Smooth muscle cell of the brain vasculature (primary cell): ENCODE results near the gene ZGPAT.
"Not testable (repeated sequence)": the region's sequence is repeated elsewhere in the genome, so short reads cannot be mapped to it uniquely, and the experiment has no call there.

Experiments used
- DNase-seq: peaks from one replicate; pipeline ENCODE4 v3.0.0-alpha.2; 2012; ENCODE audit warnings: low read depth, low spot score

The ZGPAT gene

DNA sequence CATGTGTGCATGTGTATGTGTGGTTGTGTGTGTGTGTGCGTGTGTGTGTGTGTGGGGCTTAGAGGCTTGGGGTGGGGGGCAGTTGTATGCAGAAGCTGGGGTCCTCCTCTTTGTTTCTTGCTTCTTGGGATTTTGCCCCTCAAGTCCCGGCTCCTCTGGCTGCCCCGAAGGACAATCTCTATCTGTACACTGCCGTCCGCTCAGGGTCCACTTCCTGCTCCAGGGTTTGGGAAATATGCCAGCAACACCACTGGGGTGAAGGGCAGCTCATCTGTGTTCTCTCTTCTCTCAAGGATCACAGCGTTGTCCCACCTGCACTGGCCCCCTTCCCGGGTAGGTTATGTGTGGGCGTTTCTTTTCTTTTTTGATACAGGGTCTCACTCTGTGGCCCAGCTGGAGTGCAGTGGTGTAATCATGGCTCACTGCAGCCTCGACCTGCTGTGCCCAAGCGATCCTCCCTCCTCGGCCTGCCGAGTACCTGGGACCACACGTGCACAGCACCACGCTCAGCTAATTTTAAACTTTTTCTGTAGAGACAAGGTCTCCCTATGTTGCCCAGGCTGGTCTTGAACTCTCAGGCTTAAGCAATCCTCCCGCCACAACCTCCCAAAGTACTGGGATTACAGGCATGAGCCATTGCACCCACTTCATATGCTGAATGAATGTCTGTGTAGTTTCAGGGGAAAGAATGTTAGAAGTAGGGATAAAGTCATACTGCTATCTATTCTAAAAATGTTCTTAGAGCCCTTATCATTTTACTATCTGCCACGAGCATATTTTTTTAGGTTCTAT lies 57.4 kb downstream of the ZGPAT start:
- no peak for DNase-seq

DNA sequence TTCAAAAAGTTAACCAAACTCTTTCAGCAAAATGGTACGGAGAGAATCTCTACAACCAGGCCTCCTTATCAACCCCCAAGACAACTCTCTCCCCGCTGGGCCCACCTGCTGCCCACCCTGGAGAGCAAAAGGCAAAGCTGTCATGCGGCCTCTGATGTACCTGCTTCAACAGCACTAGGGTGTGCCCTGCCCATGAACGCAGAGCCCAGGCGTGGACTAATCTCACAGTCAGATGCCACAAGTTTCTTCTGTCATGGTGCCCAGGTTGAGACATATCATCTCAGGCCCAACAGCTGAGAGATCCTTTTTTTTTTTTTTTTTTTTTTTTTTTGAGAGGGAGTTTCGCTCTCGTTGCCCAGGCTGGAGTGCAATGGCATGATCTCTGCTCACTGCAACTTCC lies 58.1 kb downstream of the ZGPAT start:
- DNase-seq: no peak

DNA sequence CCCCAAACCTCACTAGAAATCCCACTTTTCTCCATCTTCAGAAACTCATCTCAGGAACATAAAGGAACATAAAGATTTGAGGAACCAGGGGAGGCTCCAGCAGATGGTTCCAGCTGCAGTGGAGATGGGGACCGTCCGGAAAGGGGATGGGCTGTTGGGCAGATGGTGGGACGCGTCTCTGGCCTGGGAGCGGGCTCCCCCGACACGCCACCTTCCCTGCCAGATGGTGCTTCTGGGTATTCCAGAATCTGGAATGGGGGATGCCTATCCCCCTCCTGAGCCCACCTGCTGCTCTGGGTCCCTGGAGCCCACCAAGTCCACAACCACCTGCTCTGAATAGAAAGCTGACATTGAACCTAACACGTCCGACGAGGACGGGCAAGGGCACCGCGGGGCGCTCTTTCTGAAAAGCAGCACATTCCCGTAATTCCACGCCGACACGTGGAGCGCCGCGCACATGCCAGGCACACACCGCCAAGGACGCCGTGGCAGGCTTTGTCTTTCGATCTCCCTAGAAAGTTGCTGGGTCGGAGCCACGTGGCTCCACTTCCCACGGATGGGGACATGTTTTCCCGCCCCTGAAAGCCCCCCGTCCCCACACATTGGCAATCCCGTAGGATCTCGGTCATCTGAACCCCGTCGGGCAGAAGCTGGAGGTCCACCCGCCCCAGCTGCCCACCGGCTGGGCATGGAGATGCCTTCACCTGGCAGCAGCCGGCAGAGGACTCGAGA lies 59.0 kb downstream of the ZGPAT start:
- no peak for DNase-seq

DNA sequence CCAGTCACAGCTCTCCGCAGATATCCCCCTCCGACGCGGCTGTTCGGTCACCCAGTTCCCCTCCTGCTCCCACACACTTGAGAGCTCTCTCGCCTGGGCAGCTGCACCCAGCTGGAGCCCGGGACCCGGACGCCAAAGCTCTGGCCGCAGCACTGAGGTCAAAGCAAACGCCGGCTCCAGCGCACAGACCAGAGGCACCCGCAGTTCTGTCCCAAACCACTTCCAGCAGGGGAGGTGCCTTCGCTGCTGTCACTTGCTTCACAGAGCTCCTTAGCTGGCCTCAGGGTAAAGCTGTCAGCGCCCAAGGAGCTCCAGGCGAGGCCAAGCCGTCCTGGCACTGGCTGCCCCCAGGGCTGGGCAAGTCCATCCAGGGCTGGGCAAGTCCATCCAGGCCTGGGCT lies 59.6 kb downstream of the ZGPAT start:
- DNase-seq: no peak

DNA sequence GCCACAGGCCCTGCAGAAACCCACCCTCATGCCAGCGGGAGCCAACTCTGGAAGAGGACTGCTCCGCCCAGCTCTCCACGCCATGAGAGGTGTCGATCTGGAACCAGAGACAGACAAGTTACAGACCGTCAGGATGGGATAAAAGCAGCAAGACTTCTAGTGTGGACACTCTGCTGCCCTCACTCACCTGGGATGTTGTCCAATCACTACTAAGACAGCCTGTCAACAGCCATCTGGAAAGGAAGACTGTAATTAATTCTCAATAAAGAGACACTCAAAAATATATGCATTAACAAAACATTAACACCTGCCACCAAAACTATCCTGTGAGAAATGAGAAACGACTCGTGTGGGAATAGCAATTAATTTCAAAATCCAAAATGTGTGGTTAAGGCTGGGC lies 60.0 kb downstream of the ZGPAT start:
- DNase-seq: no peak

DNA sequence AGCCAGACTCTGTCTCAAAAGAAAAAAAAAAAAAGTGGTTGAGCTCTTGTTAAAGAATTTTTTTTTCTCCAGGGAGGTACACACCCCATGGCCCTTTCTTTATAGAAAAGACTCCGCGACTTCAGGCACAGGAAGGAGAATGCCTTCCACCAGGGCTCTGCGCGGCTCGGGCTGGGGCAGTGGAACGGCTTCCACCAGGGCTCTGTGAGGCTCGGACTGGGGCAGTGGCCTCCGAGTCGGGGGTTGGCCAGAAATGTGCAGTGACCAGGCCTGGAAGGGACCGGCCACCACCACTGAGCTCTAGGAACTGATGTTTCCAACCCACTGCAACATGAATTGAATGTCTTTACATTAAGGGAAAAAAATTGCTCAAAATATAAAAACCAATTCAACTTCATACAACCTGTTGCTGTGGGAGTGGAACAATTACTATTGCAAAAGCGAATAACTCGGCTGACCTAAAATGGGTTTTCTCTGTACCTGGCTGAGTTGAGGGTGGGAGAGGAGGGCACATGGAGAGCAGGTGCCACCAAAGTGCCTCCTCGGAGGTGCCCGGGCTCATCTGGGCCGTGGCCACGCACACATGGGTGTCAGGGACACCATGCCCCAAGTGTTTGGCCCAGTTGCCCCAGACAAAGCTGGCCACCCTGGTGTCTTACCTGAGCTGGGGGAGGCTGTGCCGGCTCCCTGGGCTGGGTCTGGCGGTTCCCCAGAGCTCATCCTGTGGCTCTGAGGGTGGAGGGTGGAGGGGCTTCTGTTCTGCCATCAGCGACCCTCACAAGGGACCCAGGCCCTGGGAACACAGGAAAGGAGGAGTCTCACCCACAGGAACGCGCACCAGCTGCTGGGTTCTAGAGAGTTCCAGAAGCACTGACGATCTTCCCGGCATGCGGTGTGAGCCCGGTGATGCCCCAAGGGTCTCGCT lies 61.0 kb downstream of the ZGPAT start:
- DNase-seq: no peak

DNA sequence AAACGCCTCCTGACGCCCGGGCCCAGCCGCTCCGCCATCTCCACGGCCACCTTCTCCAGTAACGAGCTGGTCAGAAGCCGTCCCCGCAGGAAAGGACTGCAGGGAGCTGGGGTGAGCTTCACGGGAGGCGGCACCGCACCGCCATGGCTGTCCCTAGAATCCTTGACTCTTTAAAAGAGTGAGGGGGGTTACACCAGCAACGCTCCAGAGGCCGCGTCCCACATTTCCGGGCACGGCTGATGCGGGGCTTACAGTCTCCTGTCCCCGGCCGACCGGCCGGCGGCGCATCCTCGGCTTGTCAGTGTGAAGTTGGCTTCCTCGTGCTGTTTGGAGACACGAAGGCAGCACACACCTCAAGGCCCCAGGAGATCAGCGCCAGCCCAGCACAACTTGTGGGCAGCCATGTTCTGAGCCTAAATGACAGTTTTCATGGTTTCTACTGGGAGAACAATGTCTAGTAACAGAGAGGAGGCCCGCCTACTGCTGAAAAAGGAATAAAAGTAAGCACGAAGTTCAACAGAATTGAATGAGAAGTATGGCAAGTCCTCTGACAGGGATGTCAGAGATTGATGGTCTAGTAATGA lies 62.1 kb downstream of the ZGPAT start:
- DNase-seq: no peak

DNA sequence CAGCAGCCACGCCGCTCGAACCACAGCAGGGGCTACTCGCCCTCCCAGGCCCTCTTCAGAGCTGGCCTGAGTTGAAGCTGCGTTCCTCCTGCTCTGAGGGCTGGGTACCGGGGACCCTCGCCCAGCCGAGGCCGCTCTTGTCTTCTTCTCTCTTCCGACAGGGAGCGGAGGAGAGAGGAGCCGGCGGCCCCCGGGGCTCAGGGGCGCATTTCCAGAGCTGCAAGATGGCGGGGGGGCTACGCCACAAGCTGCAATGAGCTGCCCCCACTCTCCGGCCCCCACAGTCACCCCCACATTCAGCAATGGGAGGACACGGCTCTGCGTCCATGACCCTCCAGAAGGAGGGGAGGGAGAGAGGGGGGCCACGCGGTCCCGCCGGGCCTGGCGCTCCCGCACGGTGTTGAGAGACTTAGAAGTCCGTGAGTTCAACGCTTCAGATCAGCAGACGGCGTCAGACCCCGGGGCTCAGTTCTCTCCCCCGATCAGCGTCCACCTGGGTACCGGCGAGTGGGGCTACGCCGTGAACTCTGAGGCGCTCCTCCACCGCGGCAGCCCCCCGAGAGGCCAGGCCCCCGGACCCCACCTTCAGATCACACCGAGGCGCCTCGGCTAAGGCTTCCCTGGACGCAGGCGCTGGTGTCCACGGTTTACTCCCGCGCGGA lies 63.3 kb downstream of the ZGPAT start:
- DNase-seq: no peak

DNA sequence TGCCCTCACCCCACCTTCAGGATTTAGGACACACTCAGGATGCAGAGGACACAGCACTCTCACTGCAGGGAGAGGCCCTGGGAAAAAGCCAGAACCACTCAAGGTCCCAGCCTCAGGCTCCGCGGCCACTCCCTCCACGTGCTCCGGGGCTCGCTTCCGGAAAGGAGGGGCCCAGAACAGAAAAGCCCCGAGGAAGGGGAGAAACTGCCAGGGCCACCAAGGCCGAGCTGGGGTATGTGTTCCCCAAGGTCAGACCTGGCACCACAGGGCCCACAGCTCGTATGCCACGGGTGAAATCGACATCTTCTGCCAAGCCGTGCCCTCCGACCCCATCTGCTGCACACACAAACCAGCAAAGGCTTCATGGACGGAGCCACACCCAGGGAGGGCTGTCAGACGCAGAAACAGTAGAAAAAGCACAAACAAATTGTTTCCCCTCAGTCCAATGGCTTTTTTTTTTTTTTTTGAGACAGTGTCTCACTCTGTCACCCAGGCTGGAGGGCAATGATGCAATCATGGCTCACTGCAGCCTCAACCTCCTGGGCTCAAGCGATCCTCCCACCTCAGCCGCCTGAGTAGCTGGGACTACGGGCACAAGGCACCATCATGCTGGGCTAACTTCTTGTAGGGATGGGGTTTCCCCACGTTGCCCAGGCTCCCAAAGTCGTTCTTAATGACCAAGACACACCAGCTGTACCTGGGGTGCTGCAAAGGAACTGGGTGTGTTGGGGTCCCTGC lies 65.1 kb downstream of the ZGPAT start:
- DNase-seq: no peak

DNA sequence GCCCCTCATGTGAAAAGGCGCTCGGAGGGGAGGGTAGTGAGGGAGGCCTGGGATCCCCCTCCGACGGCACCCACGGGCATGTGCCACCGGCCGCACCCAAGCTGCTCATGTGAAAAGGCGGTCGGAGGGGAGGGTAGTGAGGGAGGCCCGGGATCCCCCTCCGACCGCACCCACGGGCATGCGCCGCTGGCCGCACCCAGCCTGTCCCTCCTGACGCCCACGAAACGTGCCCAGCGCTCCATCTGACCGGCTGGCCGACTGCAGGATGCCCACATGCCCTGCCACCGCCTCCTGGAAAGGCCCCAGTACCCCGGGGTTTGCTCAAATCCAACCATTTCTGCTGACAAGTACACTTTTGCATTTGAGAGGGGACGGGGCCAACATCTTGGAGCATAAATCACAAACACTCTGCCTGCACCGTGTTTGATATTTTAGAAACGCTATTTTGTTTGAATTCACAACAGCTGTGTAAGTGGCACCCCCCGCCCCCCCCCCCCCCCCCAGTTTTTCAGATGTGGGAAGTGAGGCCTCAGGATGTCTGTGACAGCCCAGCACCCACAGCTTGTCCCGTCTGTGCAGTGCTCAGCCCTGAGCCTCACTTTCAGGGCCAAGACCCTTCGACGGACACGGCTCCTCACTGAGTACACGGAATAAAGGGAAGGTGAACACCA lies 65.9 kb downstream of the ZGPAT start:
- DNase-seq: no peak

DNA sequence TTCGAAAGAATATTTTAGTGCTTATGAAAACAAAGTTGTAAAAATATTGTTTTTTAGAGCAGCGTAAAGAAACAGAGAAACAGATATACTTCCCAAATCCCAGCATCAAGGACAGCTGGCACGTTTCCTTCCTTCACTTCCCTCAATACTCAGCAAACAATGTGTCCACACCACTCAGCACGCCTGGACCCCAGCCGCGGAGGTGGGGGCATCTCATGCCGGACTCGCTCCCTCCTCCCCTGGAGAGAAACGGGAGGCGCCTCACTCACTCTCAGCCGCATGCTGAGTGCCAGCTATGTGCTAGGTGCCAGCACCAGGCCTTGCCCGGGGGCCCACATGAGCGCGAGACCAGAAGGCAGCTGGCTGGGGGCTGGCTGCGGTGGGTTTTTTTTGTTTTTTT lies 66.5 kb downstream of the ZGPAT start:
- no peak for DNase-seq

DNA sequence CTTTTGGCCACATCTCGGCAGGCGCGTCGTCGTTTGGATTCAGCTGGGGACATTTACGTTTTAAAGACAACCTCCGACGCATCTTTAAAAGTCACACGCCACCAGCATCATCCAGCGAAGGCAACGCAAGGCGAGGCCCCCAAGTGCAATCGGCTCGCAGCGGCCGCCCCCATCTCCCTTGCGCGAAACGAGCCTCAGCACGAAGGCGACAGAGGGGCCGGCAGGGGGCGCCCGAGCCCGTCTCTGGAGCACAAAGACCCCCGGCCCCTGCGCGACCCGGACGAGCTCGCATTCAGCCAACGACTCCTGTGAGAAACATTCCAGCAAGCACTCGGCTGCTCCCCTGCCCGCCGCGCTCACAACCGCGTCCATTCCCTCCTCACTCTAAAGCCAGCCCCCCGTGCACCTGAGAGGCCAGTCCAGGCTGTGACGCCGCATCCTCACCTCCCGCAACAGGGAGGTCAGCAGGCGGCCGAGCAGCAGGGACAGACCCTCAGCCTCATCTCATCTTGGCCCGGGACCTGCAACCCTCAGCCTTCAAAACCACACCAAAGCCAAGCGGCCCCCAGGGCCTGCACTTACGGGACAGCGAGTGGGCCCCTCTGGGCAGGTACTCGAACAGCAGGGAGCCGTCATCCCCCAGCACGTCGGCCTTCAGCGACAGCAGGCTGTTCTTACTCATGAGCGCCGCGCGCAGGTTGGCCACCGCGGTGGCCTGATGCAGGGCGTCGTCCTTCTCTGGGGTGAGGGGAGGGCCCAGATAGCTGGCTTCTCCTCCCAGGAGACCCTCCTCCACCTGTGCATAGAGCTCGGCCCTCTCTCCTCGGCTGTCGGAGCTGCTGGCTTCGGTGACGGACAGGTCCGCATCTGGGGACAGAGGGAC lies 67.5 kb downstream of the ZGPAT start:
- no peak for DNase-seq

DNA sequence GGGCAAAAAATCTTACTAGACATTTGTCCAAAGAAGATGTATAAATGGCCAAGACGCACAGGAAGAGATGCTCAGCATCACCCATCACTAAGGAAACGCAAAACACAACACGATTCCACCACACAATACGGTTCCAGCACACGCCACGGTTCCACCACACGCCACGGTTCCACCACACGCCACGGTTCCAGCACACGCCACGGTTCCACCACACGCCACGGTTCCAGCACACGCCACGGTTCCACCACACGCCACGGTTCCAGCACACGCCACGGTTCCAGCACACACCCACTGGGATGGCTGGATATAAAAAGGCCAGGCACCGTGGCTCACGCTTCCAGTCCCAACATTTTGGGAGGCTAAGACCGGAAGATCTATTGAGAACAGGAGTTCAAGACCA lies 69.0 kb downstream of the ZGPAT start:
- not testable (repeated sequence) for DNase-seq

DNA sequence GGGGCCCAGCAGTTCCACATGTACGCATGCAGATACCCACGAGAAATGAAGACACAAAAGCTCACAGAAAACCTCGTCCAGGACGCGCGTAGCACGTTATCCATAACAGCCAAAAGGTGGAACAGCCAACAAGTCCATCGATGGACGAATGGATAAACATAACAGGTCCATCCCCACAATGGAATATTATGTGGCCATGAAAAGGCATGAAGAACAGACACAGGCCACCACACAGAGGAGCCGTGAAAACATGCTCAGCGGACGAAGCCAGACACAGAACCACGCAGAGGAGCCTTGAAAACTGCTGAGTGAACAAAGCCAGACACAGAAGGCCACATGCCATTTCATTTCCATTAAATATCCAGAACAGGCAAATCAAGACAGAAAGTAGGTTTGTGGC lies 69.8 kb downstream of the ZGPAT start:
- DNase-seq: no peak

DNA sequence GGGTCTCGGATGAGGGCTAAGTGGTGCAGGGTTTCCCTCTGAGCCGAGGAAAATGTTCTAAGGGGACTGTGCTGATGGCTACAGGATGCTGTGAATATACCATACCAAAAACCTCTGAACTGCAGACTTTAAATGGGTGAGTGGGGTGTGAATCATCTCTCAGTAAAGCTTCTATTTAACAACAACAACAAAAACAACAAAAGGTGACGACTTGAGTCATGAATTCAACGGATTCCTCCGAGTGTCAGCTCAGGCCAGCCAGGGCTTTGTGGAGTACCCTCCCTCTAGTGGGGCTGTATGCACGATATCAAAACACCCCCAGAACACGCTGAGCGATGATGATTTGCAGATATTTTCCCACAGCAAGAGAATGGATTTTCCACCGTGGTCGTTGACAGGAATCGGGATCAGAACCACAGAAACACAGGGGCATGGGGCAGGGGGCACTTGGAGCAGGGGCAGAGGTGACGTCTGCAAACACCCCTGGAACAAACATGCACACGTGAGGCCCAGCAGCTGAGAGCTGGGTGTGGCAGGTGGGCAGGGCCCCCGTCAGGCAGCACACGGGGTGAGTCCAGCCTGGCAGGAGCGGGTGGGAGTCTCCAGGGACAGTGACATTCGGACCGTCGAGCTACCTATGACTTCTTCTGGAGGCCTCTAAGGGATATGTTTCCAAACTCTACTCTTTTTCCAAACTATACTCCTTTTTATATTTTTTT lies 70.4 kb downstream of the ZGPAT start:
- DNase-seq: no peak

DNA sequence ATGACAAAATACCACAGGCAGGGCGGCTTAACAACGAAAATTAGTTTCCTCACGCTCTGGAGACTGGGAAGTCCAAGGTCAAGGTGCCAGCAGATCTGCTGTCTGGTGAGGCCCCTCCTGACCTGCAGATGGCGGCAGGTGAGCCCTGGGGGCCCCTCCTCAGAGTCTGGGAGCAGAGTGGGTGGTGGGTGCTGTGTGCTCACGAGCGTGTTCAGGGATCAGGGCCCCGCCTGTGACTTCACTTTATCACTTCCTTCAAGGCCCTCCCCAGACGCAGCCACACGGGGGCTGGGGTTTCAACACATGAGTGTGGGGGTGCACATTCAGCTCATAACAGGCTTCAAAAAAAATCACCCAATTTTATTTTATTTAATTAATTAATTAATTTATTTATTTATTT lies 71.0 kb downstream of the ZGPAT start:
- DNase-seq: no peak

DNA sequence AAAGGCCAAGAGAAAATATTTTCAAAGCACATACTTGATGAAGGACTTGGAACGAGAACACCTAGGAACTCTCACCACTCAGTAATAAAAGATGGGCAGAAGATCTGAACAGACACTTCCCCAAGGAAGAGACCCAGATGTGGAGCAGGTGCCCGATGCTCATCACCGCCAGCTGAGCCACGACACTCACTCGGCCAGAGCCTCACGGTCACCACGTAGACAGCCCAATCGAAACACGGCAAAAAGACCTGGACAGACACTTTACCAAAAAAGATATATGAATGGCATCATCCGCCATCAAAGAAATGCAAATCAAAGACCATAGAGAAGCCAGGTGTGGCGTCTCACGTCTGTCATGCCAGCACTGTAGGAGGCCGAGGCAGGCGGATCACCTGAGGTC lies 73.3 kb downstream of the ZGPAT start:
- DNase-seq: no peak

DNA sequence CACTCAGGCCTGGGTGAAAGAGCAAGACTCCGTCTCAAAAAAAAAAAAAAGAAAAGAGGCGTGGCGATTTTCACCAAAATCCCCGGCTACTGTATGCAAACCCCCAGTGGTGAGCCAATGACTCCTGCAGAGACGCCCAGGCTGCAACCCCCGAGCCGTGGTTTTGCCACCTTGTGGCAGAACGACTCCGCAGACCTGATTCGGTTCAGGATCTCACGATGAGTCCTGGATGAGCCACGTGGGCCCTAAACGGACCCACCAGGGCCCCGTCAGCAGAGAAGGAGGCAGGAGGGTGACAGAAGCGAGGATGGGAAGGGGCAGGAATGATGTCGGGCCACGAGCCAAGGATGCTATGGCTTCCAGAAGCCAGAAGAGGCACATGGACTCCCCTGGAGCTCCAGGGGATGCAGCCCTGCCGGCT lies 74.2 kb downstream of the ZGPAT start:
- no peak for DNase-seq
